HG02759 (cell line): Measurements from ENCODE around the gene TENT4B.
A peak's percentile ranks its signal among the peaks of the same experiment; 100 is the strongest.

ENCODE experiments used
- ATAC-seq: cut with Tn5 transposase; IDR thresholded peaks from one replicate; pipeline ENCODE4 v1.9.1; 2021; ENCODE audit warnings: mild to moderate bottlenecking, moderate library complexity; ENCODE audit not compliant: unreplicated experiment

TENT4B gene

GRCh38 chr16:50252874-50253513 lies 99.9 kb downstream of the TENT4B start:
- no peak for ATAC-seq

GRCh38 chr16:50253514-50253910 lies 100.4 kb downstream of the TENT4B start:
- no peak for ATAC-seq

GRCh38 chr16:50254072-50254471 lies 101.0 kb downstream of the TENT4B start:
- no peak for ATAC-seq

GRCh38 chr16:50255538-50255937 lies 102.4 kb downstream of the TENT4B start:
- no peak for ATAC-seq

GRCh38 chr16:50256604-50257003 lies 103.5 kb downstream of the TENT4B start:
- no peak for ATAC-seq

- ATAC-seq, result no peak
Observed at GRCh38 chr16:50257876-50258275, 104.8 kb downstream of the TENT4B start.

GRCh38 chr16:50259334-50260205 lies 106.5 kb downstream of the TENT4B start:
- ATAC-seq, result no peak

- ATAC-seq, result no peak
Observed at GRCh38 chr16:50260206-50261159, 107.4 kb downstream of the TENT4B start.

GRCh38 chr16:50261160-50261706 lies 108.1 kb downstream of the TENT4B start:
- no peak for ATAC-seq

- ATAC-seq, result no peak
Observed at GRCh38 chr16:50261707-50262235, 108.7 kb downstream of the TENT4B start.

GRCh38 chr16:50263060-50263909 lies 110.2 kb downstream of the TENT4B start:
- no peak for ATAC-seq

- peak; percentile 35 for ATAC-seq
Observed at GRCh38 chr16:50263940-50264929, 111.1 kb downstream of the TENT4B start.

GRCh38 chr16:50265260-50265659 lies 112.2 kb downstream of the TENT4B start:
- no peak for ATAC-seq

- no peak for ATAC-seq
Observed at GRCh38 chr16:50265716-50266336, 112.7 kb downstream of the TENT4B start.

- ATAC-seq, result peak; percentile 83
Observed at GRCh38 chr16:50266337-50267091, 113.4 kb downstream of the TENT4B start, which contains the start of gene ADCY7. Gene ADCY7 (plus strand): TSS chr16:50266551. CDS start chr16:50288180, 21,629 bp downstream.

GRCh38 chr16:50267151-50267631 lies 114.1 kb downstream of the TENT4B start:
- no peak for ATAC-seq

GRCh38 chr16:50267651-50268050 lies 114.5 kb downstream of the TENT4B start:
- no peak for ATAC-seq
